NB4 (cell line): ENCODE measurements around the gene LAMB1.
"Not testable (repeated sequence)": the region's sequence is repeated elsewhere in the genome, so short reads cannot be mapped to it uniquely, and the experiment has no call there.

ENCODE experiments used
- DNase-seq: peaks from one replicate; pipeline ENCODE4 v3.0.0; 2010; ENCODE audit warnings: low read depth
- H3K4me3 ChIP-seq: one replicate; pipeline ENCODE4 v1.5.1; 2011; ENCODE audit warnings: mild to moderate bottlenecking, low read depth, low read length, moderate library complexity
- CTCF ChIP-seq: IDR thresholded peaks from one replicate; pipeline ENCODE4 v1.5.1; 2012; ENCODE audit warnings: low read depth, low read length
- MYC ChIP-seq: IDR thresholded peaks from 2 replicates; pipeline ENCODE4 v1.6.1; 2011; ENCODE audit warnings: low read depth, low read length
- POLR2A ChIP-seq: IDR thresholded peaks from 2 replicates; pipeline ENCODE4 v1.6.1; 2011; ENCODE audit warnings: mild to moderate bottlenecking; ENCODE audit not compliant: insufficient read length; ENCODE audit errors: extremely low read depth
- TF ChIP-seq, protein P1 (sequence below): IDR thresholded peaks from 2 replicates; pipeline ENCODE4 v1.6.1; 2011; ENCODE audit warnings: low read depth, low read length

The LAMB1 gene

GRCh38 chr7:108034586-108034985, 31.6 kb upstream of the LAMB1 start:
- H3K4me3 ChIP-seq, result no peak overlapping the region
- TF ChIP-seq, protein P1, sequence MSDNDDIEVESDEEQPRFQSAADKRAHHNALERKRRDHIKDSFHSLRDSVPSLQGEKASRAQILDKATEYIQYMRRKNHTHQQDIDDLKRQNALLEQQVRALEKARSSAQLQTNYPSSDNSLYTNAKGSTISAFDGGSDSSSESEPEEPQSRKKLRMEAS, result no peak
- no peak for TF ChIP-seq CTCF
- no peak for TF ChIP-seq POLR2A
- no peak for TF ChIP-seq MYC
- no peak for DNase-seq

DNA sequence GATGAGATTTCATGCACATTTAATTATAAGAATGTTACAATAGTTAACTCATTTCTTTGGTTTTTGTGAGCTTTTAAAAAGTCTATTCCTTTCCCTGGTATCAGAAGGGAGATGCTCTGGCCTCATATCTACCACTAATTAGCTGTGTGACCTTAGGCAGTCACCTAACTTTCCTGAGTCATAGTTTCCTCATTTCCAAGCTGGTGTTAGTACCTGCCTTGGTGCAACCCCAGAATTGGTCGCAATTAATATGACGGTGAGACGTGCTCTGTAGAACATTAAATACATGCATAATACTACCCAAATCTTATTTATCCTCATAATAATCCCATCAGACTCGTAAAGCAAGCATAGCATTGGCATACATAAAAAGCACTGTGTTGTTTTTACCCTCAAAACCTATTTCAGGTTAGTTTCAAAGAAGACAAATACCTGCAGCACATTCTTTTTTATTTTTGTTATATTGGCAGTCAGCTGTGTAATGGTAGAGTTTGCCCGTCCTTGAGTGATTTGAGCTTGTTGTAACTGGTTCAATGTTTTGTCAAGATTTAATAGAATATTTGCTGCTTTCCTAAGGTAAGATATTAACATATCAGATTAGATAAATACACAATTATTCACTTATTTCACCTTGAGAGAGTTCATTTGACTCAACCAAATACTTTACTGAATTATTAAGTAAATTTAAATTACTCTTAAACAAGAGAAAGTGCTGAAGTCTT, 31.0 kb upstream of the LAMB1 start:
- H3K4me3 ChIP-seq, result no peak overlapping the region

GRCh38 chr7:108033309-108033708, 30.3 kb upstream of the LAMB1 start:
- H3K4me3 ChIP-seq, DNase-seq: not testable (repeated sequence)

More for the DNA sequence above, 31.0 kb upstream of the LAMB1 start:
- DNase-seq, result no peak
- TF ChIP-seq MYC, result no peak
- TF ChIP-seq POLR2A, result no peak
- no peak for TF ChIP-seq CTCF
- TF ChIP-seq, protein P1, result no peak

DNA sequence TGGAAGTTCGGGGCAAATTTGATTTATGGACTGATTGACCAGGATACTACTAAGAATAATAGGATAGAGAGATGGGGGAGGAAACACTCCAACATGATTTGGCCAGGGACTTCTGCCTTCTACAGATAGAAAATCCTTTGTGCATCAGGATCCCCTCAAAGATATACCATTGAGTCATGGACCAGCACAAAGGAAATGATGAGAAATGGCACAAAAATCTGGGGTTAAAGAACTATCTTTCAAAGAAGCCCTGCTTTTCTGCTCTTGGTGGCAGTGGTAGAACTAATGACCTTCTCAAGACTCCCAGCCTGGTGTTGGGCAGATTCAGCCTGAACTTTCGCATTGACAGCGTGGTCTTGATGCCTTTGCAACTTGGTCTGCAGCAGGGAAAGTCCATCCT, 27.6 kb upstream of the LAMB1 start:
- no peak overlapping the region for H3K4me3 ChIP-seq
- DNase-seq, result no peak
- TF ChIP-seq POLR2A (no peak), MYC (no peak), CTCF (no peak)
- TF ChIP-seq, protein P1, result no peak

DNA sequence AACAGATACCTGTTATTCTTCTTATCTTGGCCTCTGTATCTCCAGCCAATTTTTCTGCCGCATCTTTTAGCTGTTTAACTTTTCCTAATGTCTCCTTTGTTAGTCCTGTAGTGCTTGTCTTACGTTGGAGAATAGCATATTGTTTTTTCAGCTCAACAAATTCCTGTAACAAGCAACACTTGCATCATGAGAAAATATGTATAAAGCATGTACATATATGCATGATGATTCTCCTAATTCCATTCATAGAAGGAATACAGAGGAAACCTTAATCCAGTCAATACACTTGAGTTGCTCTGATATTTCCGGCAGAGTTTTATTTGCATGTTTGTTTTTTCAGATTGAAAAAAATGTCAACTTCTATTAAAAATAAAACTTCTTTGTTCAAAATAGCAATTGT, 26.1 kb upstream of the LAMB1 start:
- no peak for DNase-seq
- no peak overlapping the region for H3K4me3 ChIP-seq
- TF ChIP-seq, protein P1, result no peak
- TF ChIP-seq CTCF, result no peak
- no peak for TF ChIP-seq POLR2A
- no peak for TF ChIP-seq MYC

DNA sequence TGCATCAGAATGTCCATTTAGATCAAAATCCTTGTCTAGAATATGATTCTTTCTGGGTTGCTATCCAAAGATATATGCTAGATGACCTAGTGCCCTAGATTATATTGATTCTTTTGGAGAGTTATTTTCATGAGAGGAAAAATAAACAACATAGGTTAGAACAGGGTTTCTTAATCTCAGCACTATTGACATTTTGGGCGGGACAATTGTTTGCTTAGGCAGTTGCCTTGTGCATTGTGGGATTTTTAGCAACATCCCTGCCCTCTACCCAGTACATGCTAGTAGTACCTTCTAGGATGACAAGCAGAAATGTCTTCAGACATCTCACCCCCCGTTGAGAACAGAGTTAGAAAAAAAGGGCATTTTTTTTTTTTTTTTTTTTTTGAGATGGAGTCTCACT, 25.1 kb upstream of the LAMB1 start:
- TF ChIP-seq POLR2A (no peak), CTCF (no peak)
- TF ChIP-seq, protein P1, result no peak
- no peak for DNase-seq
- no peak overlapping the region for H3K4me3 ChIP-seq
